DOHH2 (cell line): ENCODE data around the gene ATP8B4.

ENCODE experiments used
- EZH2phosphoT487 ChIP-seq: fragments of 200-600 bp; sonication (generic); IDR thresholded peaks from 2 replicates; pipeline ENCODE4 v1.6.1; 2017; ENCODE audit warnings: borderline replicate concordance, mild to moderate bottlenecking, antibody characterized with exemption, low read length, moderate library complexity, mixed read lengths
- TF ChIP-seq, protein P1 (sequence below): fragments of 200-600 bp; sonication (generic); IDR thresholded peaks from one replicate; pipeline ENCODE4 v1.5.1; 2014; ENCODE audit warnings: antibody characterized with exemption, mild to moderate bottlenecking, low read depth, low read length; ENCODE audit not compliant: poor library complexity, severe bottlenecking

DNA sequence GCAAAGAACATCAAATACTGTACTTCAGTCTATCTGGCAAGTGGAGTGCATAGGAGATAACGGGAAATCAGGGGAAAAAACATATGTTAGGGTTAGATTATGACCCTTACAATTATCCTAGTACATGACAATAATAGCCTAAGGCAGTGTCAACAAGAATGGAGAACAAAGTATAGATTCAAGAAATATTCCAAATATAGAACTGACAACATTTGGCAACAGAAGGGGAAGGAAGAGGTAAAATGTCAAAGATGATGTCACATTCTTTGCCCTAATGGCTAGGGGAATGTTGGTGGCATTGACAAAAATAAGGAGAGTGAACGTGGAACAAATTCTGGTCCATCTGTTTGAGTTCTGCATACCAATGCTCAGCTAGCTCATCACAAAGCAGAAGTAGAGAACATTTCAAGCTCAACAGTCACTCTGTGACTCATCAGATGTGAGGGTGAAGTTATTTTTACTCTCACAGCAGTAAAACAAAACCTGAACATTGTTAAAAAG, 15.5 kb upstream of the ATP8B4 start:
- TF ChIP-seq EZH2phosphoT487: no peak
- TF ChIP-seq, protein P1, sequence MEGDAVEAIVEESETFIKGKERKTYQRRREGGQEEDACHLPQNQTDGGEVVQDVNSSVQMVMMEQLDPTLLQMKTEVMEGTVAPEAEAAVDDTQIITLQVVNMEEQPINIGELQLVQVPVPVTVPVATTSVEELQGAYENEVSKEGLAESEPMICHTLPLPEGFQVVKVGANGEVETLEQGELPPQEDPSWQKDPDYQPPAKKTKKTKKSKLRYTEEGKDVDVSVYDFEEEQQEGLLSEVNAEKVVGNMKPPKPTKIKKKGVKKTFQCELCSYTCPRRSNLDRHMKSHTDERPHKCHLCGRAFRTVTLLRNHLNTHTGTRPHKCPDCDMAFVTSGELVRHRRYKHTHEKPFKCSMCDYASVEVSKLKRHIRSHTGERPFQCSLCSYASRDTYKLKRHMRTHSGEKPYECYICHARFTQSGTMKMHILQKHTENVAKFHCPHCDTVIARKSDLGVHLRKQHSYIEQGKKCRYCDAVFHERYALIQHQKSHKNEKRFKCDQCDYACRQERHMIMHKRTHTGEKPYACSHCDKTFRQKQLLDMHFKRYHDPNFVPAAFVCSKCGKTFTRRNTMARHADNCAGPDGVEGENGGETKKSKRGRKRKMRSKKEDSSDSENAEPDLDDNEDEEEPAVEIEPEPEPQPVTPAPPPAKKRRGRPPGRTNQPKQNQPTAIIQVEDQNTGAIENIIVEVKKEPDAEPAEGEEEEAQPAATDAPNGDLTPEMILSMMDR: no peak
